K562 (cell line): ENCODE measurements around the gene ASCC1. TPM values are rescaled to one million over a fixed set of nuclear protein-coding genes. Genes with fewer than 3 reads are reported as not detected.

Experiments
- ATAC-seq: fragments of 200-7000 bp; cut with Tn5 transposase; 3 replicates; pipeline ENCODE4 v1.9.1; 2020; ENCODE audit warnings: moderate library complexity
- BruUV-seq: library from RNA; stranded (reverse); fragments of 400-500 nt; replicated peaks from 2 replicates; lab custom pipeline; 2021; lab: Mats Ljungman, UMichigan
- CTCF ChIA-PET: fragments of 300-600 bp; formaldehyde crosslinking; extraction: SDS; loops from one replicate; lab custom pipeline; 2021; ENCODE audit warnings: low intra/inter-chr PET ratio; lab: Yijun Ruan, JAX
- POLR2A ChIA-PET: fragments of 300-600, 350-650 bp; sonication (Branson Sonifier 250); formaldehyde crosslinking; extraction: SDS; loops from one replicate; lab custom pipeline; 2021; ENCODE audit warnings: antibody characterized with exemption, inconsistent platforms; lab: Yijun Ruan, JAX
- DNase-seq, 4 experiments: peaks; one replicate each; pipeline versions ENCODE4 v3.0.0 to v3.0.0-alpha.2; 2011 to 2018; ENCODE audit warnings: low spot score in 3 of 4, mixed read lengths in 3 of 4; ENCODE audit errors: extremely low read depth in 1 of 4
- FAIRE-seq: peaks from 2 replicates; lab custom pipeline; 2011; peaks lifted over from hg19 to GRCh38; lab: Jason Lieb, UNC
- H2AFZ ChIP-seq: 2 replicates; pipeline ENCODE4 v1.6.0; 2011; ENCODE audit warnings: low read depth, low read length, control low read depth, inconsistent platforms
- H3K27ac ChIP-seq: fragments of 200-600 bp; 3 replicates; pipeline ENCODE4 v1.8.0; 2011; ENCODE audit warnings: low read depth, mild to moderate bottlenecking, control low read depth, inconsistent platforms, low read length, moderate library complexity, mixed read lengths; ENCODE audit errors: extremely low read depth
- H3K27me3 ChIP-seq, 2 experiments: fragments of 300-600 bp in 1 of 2; 2 replicates in 1 of 2; 3 replicates in 1 of 2; pipeline versions ENCODE4 v1.6.0 to v1.8.0; 2011; ENCODE audit warnings: inconsistent platforms in 2 of 2, low read length in 2 of 2, mild to moderate bottlenecking in 1 of 2, mixed read lengths in 1 of 2, moderate library complexity in 1 of 2; ENCODE audit not compliant: control insufficient read depth in 2 of 2, insufficient read depth in 2 of 2
- H3K36me3 ChIP-seq: fragments of 300-600 bp; 3 replicates; pipeline ENCODE4 v1.8.0; 2011; ENCODE audit warnings: mild to moderate bottlenecking, low read length, inconsistent platforms; ENCODE audit not compliant: control insufficient read depth, insufficient read depth
- H3K4me1 ChIP-seq, 2 experiments: fragments of 200-600 bp in 1 of 2; replicated peaks in 1 of 2; 2 replicates in 1 of 2; 3 replicates in 1 of 2; pipeline versions ENCODE4 v1.5.1 to v1.8.0; 2011; ENCODE audit warnings: inconsistent platforms in 2 of 2, low read length in 2 of 2, mild to moderate bottlenecking in 1 of 2, mixed read lengths in 1 of 2, moderate library complexity in 1 of 2; ENCODE audit not compliant: control insufficient read depth in 2 of 2, insufficient read depth in 2 of 2
- H3K4me2 ChIP-seq: 2 replicates; pipeline ENCODE4 v1.6.1; 2011; ENCODE audit warnings: low read length, control low read depth, inconsistent platforms, mixed read lengths; ENCODE audit not compliant: insufficient read depth
- H3K4me3 ChIP-seq: fragments of 200-600 bp; sonication (generic), shearing (Covaris generic); 2 replicates; pipeline ENCODE4 v1.5.1; 2016; ENCODE audit warnings: control low read depth, inconsistent platforms
- H3K79me2 ChIP-seq: fragments of 200-600 bp; 3 replicates; pipeline ENCODE4 v1.8.0; 2011; ENCODE audit warnings: low read length, inconsistent platforms; ENCODE audit not compliant: control insufficient read depth, insufficient read depth
- H3K9ac ChIP-seq, 2 experiments: 2 replicates each; pipeline versions ENCODE4 v1.6.0 to v1.6.1; 2011; ENCODE audit warnings: low read depth in 2 of 2, low read length in 2 of 2, control low read depth in 1 of 2, inconsistent platforms in 1 of 2, mild to moderate bottlenecking in 1 of 2, mixed read lengths in 1 of 2; ENCODE audit not compliant: insufficient read depth in 1 of 2
- H3K9me1 ChIP-seq: one replicate; pipeline ENCODE4 v1.6.0; 2011; ENCODE audit warnings: inconsistent platforms, mild to moderate bottlenecking, low read length, moderate library complexity; ENCODE audit not compliant: control insufficient read depth, insufficient read depth
- H3K9me3 ChIP-seq: replicated peaks from 2 replicates; pipeline ENCODE4 v1.5.1; 2011; ENCODE audit warnings: low read depth, low read length, inconsistent platforms; ENCODE audit not compliant: control insufficient read depth, insufficient read depth
- H4K20me1 ChIP-seq: replicated peaks from 2 replicates; pipeline ENCODE4 v1.6.1; 2011; ENCODE audit warnings: low read length, inconsistent platforms, mixed read lengths; ENCODE audit not compliant: control insufficient read depth, insufficient read depth
- ARID2 ChIP-seq: fragments of 450-650 bp; IDR thresholded peaks from 2 replicates; pipeline ENCODE4 v1.6.1; 2017; ENCODE audit warnings: antibody characterized with exemption, mild to moderate bottlenecking
- MCM3 ChIP-seq: fragments of 450-650 bp; IDR thresholded peaks from 2 replicates; pipeline ENCODE4 v1.6.1; 2016
- NFRKB ChIP-seq: fragments of 450-650 bp; IDR thresholded peaks from 2 replicates; pipeline ENCODE4 v1.6.1; 2016; ENCODE audit warnings: low read depth
- POLR2A ChIP-seq: fragments of 450-650 bp; conservative IDR thresholded peaks from 2 replicates; pipeline ENCODE4 v1.6.1; 2016
- POLR2AphosphoS5 ChIP-seq: IDR thresholded peaks from 2 replicates; pipeline ENCODE4 v1.6.1; 2011; ENCODE audit warnings: mild to moderate bottlenecking, low read depth, low read length, moderate library complexity; ENCODE audit not compliant: control insufficient read depth, insufficient read depth
- ZNF384 ChIP-seq: IDR thresholded peaks from 2 replicates; pipeline ENCODE4 v1.6.1; 2012; ENCODE audit warnings: low read depth, low read length, improper control_type of control experiment
- WGBS: fragments of 100-300 bp; shearing (Covaris generic); methylation state at CpG from one replicate; pipeline ENCODE4 v1.1.6; 2016; ENCODE audit warnings: low coverage, mixed read lengths; ENCODE audit not compliant: insufficient coverage; ENCODE audit errors: missing lambda C conversion rate; 5-methylcytosine and 5-hydroxymethylcytosine counted together
- in situ Hi-C: fragments of 300-500 bp; cut with MboI; formaldehyde crosslinking; loops from 4 replicates; pipeline ENCODE4 v1.15.0; 2018; ENCODE audit warnings: inconsistent platforms, mixed read lengths
- intact Hi-C: fragments of 100-400 bp; cut with micrococcal nuclease; formaldehyde crosslinking; loops from 2 replicates; pipeline ENCODE4 v1.14.2; 2022
- polyA plus RNA-seq, 8 experiments: library from polyadenylated mRNA; depleted of rRNA in 4 of 8; stranded (reverse) in 5 of 8; unstranded in 3 of 8; fragments of >200 nt; fragmentation: Nextera tagmentation in 2 of 8; fragmentation: Illumina TruSeq in 1 of 8; extraction: Ambion mirVana in 2 of 8; extraction: Trizol in 1 of 8; gene quantifications; 2 replicates each; pipeline versions ENCODE4 v1.2.1 to v1.2.3, GENCODE V29; 2011 to 2014; ENCODE audit warnings: inconsistent platforms in 1 of 8, missing spikeins in 1 of 8
- total RNA-seq, 7 experiments: library from RNA; depleted of rRNA in 6 of 7; stranded (reverse); fragments of >200 nt in 6 of 7; fragmentation: Illumina TruSeq in 2 of 7; extraction: Trizol in 2 of 7; gene quantifications; 2 replicates each; pipeline versions ENCODE4 v1.2.1 to v1.2.3, GENCODE V29; 2011 to 2021; ENCODE audit warnings: low replicate concordance in 1 of 7
- TF ChIP-seq, protein P1 (sequence below), 2 experiments: fragments of 450-650 bp in 1 of 2; sonication (generic) in 1 of 2; formaldehyde crosslinking in 1 of 2; IDR thresholded peaks; 2 replicates each; pipeline versions ENCODE4 v1.7.1 to v1.9.0; 2016 to 2022; ENCODE audit warnings: inconsistent platforms in 1 of 2, mild to moderate bottlenecking in 1 of 2, missing genetic modification reagents in 1 of 2

Gene ASCC1
- total and polyA plus RNA-seq, 9 of the 15 experiments (the other 6 are each of a cell fraction or from before 2014, with no cell fraction given): 31.7 to 73.3 (median 52.8) TPM

- no peaks in the 10 kb centered on the region for H3K9me1 ChIP-seq
- in situ Hi-C loops (no loop called here), intact Hi-C loops (no loop called here)
- ChIA-PET CTCF (no interaction called here), POLR2A (interaction anchor here (1.3 kb wide), 1 partner anchor 10 kb away, joined by 3 read pairs; no protein-coding TSS in a partner anchor)
- FAIRE-seq (no peak), DNase-seq (no peak)
- no peaks in the 10 kb centered on the region for H3K27me3 ChIP-seq
- no peak overlapping the region for H3K4me2 ChIP-seq
- H4K20me1 ChIP-seq: no peaks in the 10 kb centered on the region
- H2AFZ ChIP-seq: no peak overlapping the region
- no peak overlapping the region for H3K9ac ChIP-seq
- H3K79me2 ChIP-seq: no peaks in the 10 kb centered on the region
- WGBS: 44% methylated on average over 2 of the region's 2 CpGs
- no TSS peak for BruUV-seq
- no peaks in the 10 kb centered on the region for H3K9me3 ChIP-seq
- H3K36me3 ChIP-seq: no peaks in the 10 kb centered on the region
- TF ChIP-seq, protein P1, sequence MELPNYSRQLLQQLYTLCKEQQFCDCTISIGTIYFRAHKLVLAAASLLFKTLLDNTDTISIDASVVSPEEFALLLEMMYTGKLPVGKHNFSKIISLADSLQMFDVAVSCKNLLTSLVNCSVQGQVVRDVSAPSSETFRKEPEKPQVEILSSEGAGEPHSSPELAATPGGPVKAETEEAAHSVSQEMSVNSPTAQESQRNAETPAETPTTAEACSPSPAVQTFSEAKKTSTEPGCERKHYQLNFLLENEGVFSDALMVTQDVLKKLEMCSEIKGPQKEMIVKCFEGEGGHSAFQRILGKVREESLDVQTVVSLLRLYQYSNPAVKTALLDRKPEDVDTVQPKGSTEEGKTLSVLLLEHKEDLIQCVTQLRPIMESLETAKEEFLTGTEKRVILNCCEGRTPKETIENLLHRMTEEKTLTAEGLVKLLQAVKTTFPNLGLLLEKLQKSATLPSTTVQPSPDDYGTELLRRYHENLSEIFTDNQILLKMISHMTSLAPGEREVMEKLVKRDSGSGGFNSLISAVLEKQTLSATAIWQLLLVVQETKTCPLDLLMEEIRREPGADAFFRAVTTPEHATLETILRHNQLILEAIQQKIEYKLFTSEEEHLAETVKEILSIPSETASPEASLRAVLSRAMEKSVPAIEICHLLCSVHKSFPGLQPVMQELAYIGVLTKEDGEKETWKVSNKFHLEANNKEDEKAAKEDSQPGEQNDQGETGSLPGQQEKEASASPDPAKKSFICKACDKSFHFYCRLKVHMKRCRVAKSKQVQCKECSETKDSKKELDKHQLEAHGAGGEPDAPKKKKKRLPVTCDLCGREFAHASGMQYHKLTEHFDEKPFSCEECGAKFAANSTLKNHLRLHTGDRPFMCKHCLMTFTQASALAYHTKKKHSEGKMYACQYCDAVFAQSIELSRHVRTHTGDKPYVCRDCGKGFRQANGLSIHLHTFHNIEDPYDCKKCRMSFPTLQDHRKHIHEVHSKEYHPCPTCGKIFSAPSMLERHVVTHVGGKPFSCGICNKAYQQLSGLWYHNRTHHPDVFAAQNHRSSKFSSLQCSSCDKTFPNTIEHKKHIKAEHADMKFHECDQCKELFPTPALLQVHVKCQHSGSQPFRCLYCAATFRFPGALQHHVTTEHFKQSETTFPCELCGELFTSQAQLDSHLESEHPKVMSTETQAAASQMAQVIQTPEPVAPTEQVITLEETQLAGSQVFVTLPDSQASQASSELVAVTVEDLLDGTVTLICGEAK (IDR thresholded peaks at IDR 0.05): peak; percentile 97
- TF ChIP-seq, protein P1 (CRISPR knock-in tag; IDR thresholded peaks at IDR 0.05): peak; percentile 95
- TF ChIP-seq ZNF384 (peak; percentile 74), MCM3 (no peak), ARID2 (no peak), POLR2AphosphoS5 (no peak), POLR2A (no peak), NFRKB (no peak)
- TF ChIP-seq, all 486 proteins: peak for 2
- H3K4me3 ChIP-seq: no peak overlapping the region
- H3K27ac ChIP-seq: no peak overlapping the region
- ATAC-seq: no peak
- peaks cover 0 to 6% of the 10 kb centered on the region in 2 experiments; a peak in 2 of 5 replicates for H3K4me1 ChIP-seq
Observed at GRCh38 chr10:72145657-72146056, 70.4 kb downstream of the ASCC1 start.
